HCT116 (cell line): ENCODE results near the gene PTPN4.

Experiments
- CEBPB ChIP-seq: IDR thresholded peaks from 2 replicates; pipeline ENCODE4 v1.6.1; 2012; ENCODE audit warnings: low read depth
- EGR1 ChIP-seq: IDR thresholded peaks from 2 replicates; pipeline ENCODE4 v1.6.1; 2012; ENCODE audit warnings: low read depth
- EZH2 ChIP-seq: fragments of 200-600 bp; sonication (generic); IDR thresholded peaks from 2 replicates; pipeline ENCODE4 v1.6.1; 2017; ENCODE audit warnings: antibody characterized with exemption, mixed run types
- EZH2phosphoT487 ChIP-seq: fragments of 200-600 bp; IDR thresholded peaks from 2 replicates; pipeline ENCODE4 v1.6.1; 2018; ENCODE audit warnings: antibody characterized with exemption, borderline replicate concordance
- POLR2A ChIP-seq: IDR thresholded peaks from 2 replicates; pipeline ENCODE4 v1.7.0; 2011; ENCODE audit warnings: borderline replicate concordance; ENCODE audit not compliant: insufficient read depth, insufficient read length; ENCODE audit errors: extremely low read depth
- POLR2AphosphoS5 ChIP-seq: IDR thresholded peaks from 2 replicates; pipeline ENCODE4 v1.6.1; 2011; ENCODE audit warnings: mild to moderate bottlenecking, low read depth, low read length, moderate library complexity
- SRF ChIP-seq: IDR thresholded peaks from 2 replicates; pipeline ENCODE4 v1.6.1; 2012; ENCODE audit warnings: low read depth
- YY1 ChIP-seq: IDR thresholded peaks from 2 replicates; pipeline ENCODE4 v1.6.1; 2011; ENCODE audit warnings: low read length, low read depth, moderate library complexity, mild to moderate bottlenecking; ENCODE audit not compliant: insufficient replicate concordance; ENCODE audit errors: extremely low read depth
- ZFX ChIP-seq: fragments of 450-650 bp; IDR thresholded peaks from 2 replicates; pipeline ENCODE4 v1.6.1; 2017
- ZNF274 ChIP-seq: fragments of 200-500 bp; sonication (Bioruptor generic); IDR thresholded peaks from 2 replicates; pipeline ENCODE4 v1.6.1; 2014; ENCODE audit warnings: mild to moderate bottlenecking, low read depth, low read length, inconsistent platforms
- TF ChIP-seq, protein P1 (sequence below), 3 experiments: fragments of 200-600 bp in 1 of 3; sonication (generic) in 1 of 3; IDR thresholded peaks in 2 of 3; conservative IDR thresholded peaks in 1 of 3; 2 replicates each; pipeline ENCODE4 v1.5.1; 2012 to 2017; ENCODE audit warnings: low read depth in 2 of 3, low read length in 2 of 3, antibody characterized with exemption in 1 of 3, borderline replicate concordance in 1 of 3, control low read depth in 1 of 3, mild to moderate bottlenecking in 1 of 3, mixed read lengths in 1 of 3, mixed run types in 1 of 3, moderate library complexity in 1 of 3; ENCODE audit not compliant: insufficient read depth in 1 of 3
- TF ChIP-seq, protein P2 (sequence below): IDR thresholded peaks from 2 replicates; pipeline ENCODE4 v1.6.1; 2012
- TF ChIP-seq, protein P3 (sequence below): IDR thresholded peaks from 2 replicates; pipeline ENCODE4 v1.6.1; 2012; ENCODE audit warnings: low read depth

DNA sequence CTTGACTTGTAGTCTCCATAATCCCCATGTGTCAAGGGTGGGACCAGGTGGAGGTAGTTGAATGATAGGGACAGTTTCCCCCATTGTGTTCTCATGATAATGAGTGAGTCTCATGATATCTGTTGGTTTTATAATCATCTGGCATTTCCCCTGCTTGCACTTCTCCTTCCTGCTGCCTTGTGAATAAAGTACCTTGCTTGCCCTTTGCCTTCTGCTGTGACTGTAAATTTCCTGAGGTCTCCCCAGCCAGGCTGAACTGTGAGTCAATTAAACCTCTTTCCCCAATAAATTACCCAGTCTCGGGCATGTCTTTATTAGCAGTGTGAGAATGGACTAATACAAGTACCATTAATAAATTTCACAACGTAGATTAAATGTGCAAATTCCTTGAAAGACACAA, 150.8 kb downstream of the PTPN4 start:
- TF ChIP-seq, protein P1, sequence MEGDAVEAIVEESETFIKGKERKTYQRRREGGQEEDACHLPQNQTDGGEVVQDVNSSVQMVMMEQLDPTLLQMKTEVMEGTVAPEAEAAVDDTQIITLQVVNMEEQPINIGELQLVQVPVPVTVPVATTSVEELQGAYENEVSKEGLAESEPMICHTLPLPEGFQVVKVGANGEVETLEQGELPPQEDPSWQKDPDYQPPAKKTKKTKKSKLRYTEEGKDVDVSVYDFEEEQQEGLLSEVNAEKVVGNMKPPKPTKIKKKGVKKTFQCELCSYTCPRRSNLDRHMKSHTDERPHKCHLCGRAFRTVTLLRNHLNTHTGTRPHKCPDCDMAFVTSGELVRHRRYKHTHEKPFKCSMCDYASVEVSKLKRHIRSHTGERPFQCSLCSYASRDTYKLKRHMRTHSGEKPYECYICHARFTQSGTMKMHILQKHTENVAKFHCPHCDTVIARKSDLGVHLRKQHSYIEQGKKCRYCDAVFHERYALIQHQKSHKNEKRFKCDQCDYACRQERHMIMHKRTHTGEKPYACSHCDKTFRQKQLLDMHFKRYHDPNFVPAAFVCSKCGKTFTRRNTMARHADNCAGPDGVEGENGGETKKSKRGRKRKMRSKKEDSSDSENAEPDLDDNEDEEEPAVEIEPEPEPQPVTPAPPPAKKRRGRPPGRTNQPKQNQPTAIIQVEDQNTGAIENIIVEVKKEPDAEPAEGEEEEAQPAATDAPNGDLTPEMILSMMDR (IDR thresholded peaks at IDR 0.05 in 2 of 3, conservative IDR thresholded peaks at IDR 0.05 in 1 of 3; ENCODE audit: borderline replicate concordance in 1 of 3, insufficient read depth in 1 of 3, low read depth in 2 of 3, low read length in 2 of 3): no peak
- no peak for TF ChIP-seq ZFX
- TF ChIP-seq CEBPB: no peak
- no peak for TF ChIP-seq POLR2A
- no peak for TF ChIP-seq EZH2phosphoT487
- TF ChIP-seq, protein P2, sequence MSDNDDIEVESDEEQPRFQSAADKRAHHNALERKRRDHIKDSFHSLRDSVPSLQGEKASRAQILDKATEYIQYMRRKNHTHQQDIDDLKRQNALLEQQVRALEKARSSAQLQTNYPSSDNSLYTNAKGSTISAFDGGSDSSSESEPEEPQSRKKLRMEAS: no peak
- no peak for TF ChIP-seq EGR1
- TF ChIP-seq EZH2: no peak
- TF ChIP-seq, protein P3, sequence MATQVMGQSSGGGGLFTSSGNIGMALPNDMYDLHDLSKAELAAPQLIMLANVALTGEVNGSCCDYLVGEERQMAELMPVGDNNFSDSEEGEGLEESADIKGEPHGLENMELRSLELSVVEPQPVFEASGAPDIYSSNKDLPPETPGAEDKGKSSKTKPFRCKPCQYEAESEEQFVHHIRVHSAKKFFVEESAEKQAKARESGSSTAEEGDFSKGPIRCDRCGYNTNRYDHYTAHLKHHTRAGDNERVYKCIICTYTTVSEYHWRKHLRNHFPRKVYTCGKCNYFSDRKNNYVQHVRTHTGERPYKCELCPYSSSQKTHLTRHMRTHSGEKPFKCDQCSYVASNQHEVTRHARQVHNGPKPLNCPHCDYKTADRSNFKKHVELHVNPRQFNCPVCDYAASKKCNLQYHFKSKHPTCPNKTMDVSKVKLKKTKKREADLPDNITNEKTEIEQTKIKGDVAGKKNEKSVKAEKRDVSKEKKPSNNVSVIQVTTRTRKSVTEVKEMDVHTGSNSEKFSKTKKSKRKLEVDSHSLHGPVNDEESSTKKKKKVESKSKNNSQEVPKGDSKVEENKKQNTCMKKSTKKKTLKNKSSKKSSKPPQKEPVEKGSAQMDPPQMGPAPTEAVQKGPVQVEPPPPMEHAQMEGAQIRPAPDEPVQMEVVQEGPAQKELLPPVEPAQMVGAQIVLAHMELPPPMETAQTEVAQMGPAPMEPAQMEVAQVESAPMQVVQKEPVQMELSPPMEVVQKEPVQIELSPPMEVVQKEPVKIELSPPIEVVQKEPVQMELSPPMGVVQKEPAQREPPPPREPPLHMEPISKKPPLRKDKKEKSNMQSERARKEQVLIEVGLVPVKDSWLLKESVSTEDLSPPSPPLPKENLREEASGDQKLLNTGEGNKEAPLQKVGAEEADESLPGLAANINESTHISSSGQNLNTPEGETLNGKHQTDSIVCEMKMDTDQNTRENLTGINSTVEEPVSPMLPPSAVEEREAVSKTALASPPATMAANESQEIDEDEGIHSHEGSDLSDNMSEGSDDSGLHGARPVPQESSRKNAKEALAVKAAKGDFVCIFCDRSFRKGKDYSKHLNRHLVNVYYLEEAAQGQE: no peak
- no peak for TF ChIP-seq YY1
- no peak for TF ChIP-seq ZNF274
- no peak for TF ChIP-seq POLR2AphosphoS5
- no peak for TF ChIP-seq SRF
